ENCODE data around the gene ACBD7. TPM values are rescaled to one million over a fixed set of nuclear protein-coding genes. Genes with fewer than 3 reads are reported as not detected.

The ACBD7 gene
- total and polyA plus RNA-seq, 2 of the 8 experiments (the other 6 are each of a cell fraction or from before 2014, with no cell fraction given), result 9.0 to 17.8 TPM

DNA sequence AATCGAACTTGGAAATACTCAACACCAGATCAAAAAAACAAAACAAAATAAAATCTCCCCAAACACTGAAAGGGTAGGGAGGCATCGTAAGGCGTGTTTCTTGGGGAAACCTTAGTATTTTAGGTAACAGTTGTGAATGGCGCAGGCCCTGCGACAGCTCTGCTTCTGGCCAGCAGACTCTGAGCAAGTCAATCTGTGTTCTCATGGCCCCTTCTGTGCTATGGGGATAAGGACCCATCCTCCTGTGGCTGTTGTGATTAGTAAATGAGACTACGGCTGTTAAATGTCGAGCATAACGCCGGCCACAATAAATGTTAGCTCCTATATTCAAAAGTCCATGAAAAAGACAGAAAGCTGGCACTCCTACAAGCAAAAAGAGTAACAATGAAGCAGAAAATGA is 35.6 kb upstream of the ACBD7 start (continued):
- TF ChIP-seq SP2 (IDR thresholded peaks at IDR 0.05; ENCODE audit: low read length) (no peak), BACH1 (IDR thresholded peaks at IDR 0.05; ENCODE audit: low read length) (no peak)

All from H1 (cell line).